ENCODE results near the gene TMEM139. TPM values are rescaled to one million over a fixed set of nuclear protein-coding genes. Genes with fewer than 3 reads are reported as not detected.
"Not testable (repeated sequence)": the region's sequence is repeated elsewhere in the genome, so short reads cannot be mapped to it uniquely, and the experiment has no call there.

Gene TMEM139
- total and polyA plus RNA-seq, 2 donors from 2014 or later: 36.7 to 108 TPM

DNA sequence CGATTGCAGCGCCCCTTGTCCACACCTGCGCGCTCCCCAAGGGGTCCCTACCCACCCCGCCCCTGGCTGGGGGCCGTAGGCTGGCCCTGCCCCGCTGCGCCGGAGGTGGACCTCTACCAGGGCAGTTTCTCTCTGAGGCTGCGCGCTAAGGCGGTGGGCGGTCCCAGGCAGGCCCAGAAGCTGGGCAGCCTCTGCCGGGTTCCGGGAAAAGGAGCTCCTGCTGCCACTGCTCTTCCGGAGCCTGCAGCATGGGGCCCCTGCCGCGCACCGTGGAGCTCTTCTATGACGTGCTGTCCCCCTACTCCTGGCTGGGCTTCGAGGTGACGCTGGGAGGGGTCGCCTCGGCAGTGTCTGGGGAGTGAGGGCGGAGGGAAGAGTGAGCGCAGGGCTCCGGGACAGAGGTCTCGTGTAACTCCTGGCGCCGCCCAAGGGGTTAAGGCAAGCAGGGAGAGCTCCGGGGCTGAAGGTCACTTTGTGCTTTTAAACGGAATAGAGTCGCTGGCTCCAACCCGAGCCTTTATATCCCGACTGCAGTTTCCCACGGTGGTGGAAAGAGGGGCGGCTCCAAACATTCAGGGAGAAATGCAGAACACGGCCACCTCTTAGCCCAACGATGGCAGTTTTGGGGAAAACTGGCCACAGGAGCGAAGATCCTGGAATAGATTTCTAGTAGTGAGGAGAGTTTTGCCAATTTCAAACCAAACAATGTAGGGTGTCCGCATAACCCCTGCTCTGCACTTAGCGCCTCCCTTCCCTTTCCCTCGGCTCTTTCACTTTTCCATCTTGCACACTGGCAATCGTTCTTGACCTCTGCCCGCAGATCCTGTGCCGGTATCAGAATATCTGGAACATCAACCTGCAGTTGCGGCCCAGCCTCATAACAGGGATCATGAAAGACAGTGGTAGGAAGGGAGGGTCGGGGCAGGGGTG is 21.2 kb upstream of the TMEM139 start, which contains the start of gene GSTK1:
TSS of gene GSTK1 (plus strand) at position 176 of the 930 bp plus-strand sequence. CDS start at position 249, 73 bp downstream.
- Histone ChIP-seq H3K36me3 (ENCODE audit: control insufficient read depth in 2 of 3, insufficient read depth in 3 of 3, low read length in 3 of 3) (peaks cover 6 to 18% (median 7%) of the 10 kb centered on the region in 3 donors), H3K27ac (ENCODE audit: low read depth in 2 of 2, low read length in 2 of 2) (peak within 1 kb of the TSS; percentile 86 to 90), H3K9me3 (ENCODE audit: control insufficient read depth in 2 of 3, insufficient read depth in 1 of 3, low read length in 3 of 3) (no peaks in the 10 kb centered on the region), H3K4me3 (ENCODE audit: low read length in 3 of 3) (peak within 1 kb of the TSS; percentile 81 to 99 (median 96)), H3K9ac (ENCODE audit: low read length in 3 of 3) (peak within 1 kb of the TSS; percentile 55 to 85 (median 84)), H3K4me1 (ENCODE audit: control insufficient read depth in 2 of 3, insufficient read depth in 2 of 3, low read depth in 1 of 3, low read length in 3 of 3) (peaks cover 0 to 6% (median 0%) of the 10 kb centered on the region in 3 donors), H3K27me3 (ENCODE audit: control insufficient read depth, insufficient read depth, low read length) (no peaks in the 10 kb centered on the region)
- no peak for FAIRE-seq
- TF ChIP-seq, protein P1, sequence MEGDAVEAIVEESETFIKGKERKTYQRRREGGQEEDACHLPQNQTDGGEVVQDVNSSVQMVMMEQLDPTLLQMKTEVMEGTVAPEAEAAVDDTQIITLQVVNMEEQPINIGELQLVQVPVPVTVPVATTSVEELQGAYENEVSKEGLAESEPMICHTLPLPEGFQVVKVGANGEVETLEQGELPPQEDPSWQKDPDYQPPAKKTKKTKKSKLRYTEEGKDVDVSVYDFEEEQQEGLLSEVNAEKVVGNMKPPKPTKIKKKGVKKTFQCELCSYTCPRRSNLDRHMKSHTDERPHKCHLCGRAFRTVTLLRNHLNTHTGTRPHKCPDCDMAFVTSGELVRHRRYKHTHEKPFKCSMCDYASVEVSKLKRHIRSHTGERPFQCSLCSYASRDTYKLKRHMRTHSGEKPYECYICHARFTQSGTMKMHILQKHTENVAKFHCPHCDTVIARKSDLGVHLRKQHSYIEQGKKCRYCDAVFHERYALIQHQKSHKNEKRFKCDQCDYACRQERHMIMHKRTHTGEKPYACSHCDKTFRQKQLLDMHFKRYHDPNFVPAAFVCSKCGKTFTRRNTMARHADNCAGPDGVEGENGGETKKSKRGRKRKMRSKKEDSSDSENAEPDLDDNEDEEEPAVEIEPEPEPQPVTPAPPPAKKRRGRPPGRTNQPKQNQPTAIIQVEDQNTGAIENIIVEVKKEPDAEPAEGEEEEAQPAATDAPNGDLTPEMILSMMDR (IDR thresholded peaks at IDR 0.05; ENCODE audit: borderline replicate concordance, extremely low read depth, insufficient read depth): no peak
- intact Hi-C loops (cut with DNase I): no loop called here
- DNase-seq: peak; percentile 85 to 95 (median 90)

DNA sequence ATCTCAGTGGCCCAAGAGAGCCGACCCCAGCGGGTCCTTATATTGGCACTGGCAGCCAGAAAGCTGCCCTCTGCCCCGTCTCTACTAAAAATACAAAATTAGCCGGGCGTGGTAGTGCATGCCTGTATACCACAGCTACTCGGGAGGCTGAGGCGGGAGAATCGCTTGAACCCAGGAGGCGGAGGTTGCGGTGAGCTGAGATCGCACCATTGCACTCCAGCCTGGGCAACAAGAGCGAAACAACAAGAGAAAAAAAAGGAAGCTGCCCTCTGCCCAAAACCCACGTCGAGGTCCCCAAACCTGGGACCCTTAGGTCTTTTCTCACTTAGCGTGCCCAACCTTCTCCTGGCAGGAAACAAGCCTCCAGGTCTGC is 20.6 kb upstream of the TMEM139 start:
- Histone ChIP-seq H3K27ac (ENCODE audit: low read depth in 2 of 2, low read length in 2 of 2) (peak overlapping the region; percentile 86 to 90), H3K36me3 (ENCODE audit: control insufficient read depth in 2 of 3, insufficient read depth in 3 of 3, low read length in 3 of 3) (peaks cover 6 to 22% (median 7%) of the 10 kb centered on the region in 3 donors), H3K9ac (ENCODE audit: low read length in 3 of 3) (peak overlapping the region in 1 of 3 donors; percentile 84), H3K4me3 (ENCODE audit: low read length in 3 of 3) (peak overlapping the region; percentile 81 to 99 (median 96))
- H3K4me1 ChIP-seq (ENCODE audit: control insufficient read depth in 2 of 3, insufficient read depth in 2 of 3, low read depth in 1 of 3, low read length in 3 of 3); FAIRE-seq; intact Hi-C loops (cut with DNase I); H3K27me3 ChIP-seq (ENCODE audit: control insufficient read depth, insufficient read depth, low read length); H3K9me3 ChIP-seq (ENCODE audit: control insufficient read depth in 2 of 3, insufficient read depth in 1 of 3, low read length in 3 of 3); DNase-seq: not testable (repeated sequence)

DNA sequence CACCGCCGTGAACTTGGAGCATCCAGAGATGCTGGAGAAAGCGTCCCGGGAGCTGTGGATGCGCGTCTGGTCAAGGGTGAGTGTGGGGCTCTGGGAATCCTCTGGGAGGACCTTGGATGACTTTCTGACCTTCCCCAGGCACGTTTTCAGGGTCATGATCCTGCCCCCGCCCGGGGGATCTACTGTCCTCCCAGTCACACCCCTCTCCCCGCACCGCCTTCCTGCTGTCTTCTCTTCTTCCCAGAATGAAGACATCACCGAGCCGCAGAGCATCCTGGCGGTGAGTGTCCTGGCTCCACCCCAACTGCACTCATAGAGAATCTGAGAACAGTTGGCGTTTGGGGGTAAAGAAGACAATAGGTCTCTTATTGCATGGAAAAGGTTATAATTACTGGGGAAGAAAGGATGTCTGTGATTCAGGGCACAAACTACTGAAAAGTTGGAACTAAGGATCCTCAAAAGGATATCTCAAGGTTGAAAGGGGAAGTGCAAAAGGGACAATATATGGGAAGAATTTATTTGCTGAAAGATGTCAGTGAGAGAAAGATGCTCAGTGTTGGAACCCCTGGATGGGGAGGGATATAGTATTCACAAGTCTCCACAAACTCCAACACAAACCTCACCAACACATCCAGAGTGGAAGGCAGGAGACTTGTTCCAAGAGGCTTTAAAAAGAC is 19.6 kb upstream of the TMEM139 start:
- Histone ChIP-seq H3K27ac (ENCODE audit: low read depth in 2 of 2, low read length in 2 of 2) (no peak overlapping the region), H3K4me1 (ENCODE audit: control insufficient read depth in 2 of 3, insufficient read depth in 2 of 3, low read depth in 1 of 3, low read length in 3 of 3) (peaks cover 0 to 6% (median 0%) of the 10 kb centered on the region in 3 donors), H3K4me3 (ENCODE audit: low read length in 3 of 3) (peak overlapping the region in 1 of 3 donors; percentile 96), H3K9me3 (ENCODE audit: control insufficient read depth in 2 of 3, insufficient read depth in 1 of 3, low read length in 3 of 3) (no peaks in the 10 kb centered on the region), H3K36me3 (ENCODE audit: control insufficient read depth in 2 of 3, insufficient read depth in 3 of 3, low read length in 3 of 3) (peaks cover 6 to 22% (median 8%) of the 10 kb centered on the region in 3 donors), H3K27me3 (ENCODE audit: control insufficient read depth, insufficient read depth, low read length) (no peaks in the 10 kb centered on the region), H3K9ac (ENCODE audit: low read length in 3 of 3) (no peak overlapping the region)
- TF ChIP-seq, protein P1 (IDR thresholded peaks at IDR 0.05; ENCODE audit: borderline replicate concordance, extremely low read depth, insufficient read depth): no peak
- intact Hi-C loops (cut with DNase I): no loop called here
- DNase-seq (no peak), FAIRE-seq (no peak)

DNA sequence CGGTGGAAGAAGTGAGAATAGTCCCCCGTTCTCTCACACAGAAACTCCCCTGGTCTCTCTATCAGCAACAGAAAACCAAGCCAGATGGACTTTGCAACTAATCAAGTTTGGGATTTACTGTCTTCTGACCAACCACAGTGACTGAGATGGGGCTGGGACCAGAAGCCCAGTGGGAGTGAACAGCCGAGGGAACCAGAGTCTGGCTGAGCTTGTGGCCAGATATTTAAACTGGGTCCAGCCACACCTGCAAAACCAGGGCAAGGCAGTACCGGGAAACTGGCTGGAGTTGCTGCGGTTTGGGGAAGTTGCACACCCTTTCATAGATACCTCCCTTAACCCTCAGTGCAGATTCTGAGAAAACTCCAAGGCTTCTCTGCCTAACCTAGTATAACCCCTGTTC is 15.5 kb upstream of the TMEM139 start:
- FAIRE-seq: no peak
- H3K4me1 ChIP-seq (ENCODE audit: control insufficient read depth in 2 of 3, insufficient read depth in 2 of 3, low read depth in 1 of 3, low read length in 3 of 3): peaks cover 0 to 6% (median 0%) of the 10 kb centered on the region in 3 donors
- TF ChIP-seq, protein P1 (IDR thresholded peaks at IDR 0.05; ENCODE audit: borderline replicate concordance, extremely low read depth, insufficient read depth): no peak
- peak overlapping the region in 1 of 2 donors; percentile 13 for H3K27ac ChIP-seq (ENCODE audit: low read depth in 2 of 2, low read length in 2 of 2)
- no peak overlapping the region for H3K9ac ChIP-seq (ENCODE audit: low read length in 3 of 3)
- no peak for DNase-seq
- peaks cover 6 to 22% (median 8%) of the 10 kb centered on the region in 3 donors for H3K36me3 ChIP-seq (ENCODE audit: control insufficient read depth in 2 of 3, insufficient read depth in 3 of 3, low read length in 3 of 3)
- H3K9me3 ChIP-seq (ENCODE audit: control insufficient read depth in 2 of 3, insufficient read depth in 1 of 3, low read length in 3 of 3): no peaks in the 10 kb centered on the region
- no peak overlapping the region for H3K4me3 ChIP-seq (ENCODE audit: low read length in 3 of 3)
- H3K27me3 ChIP-seq (ENCODE audit: control insufficient read depth, insufficient read depth, low read length): no peaks in the 10 kb centered on the region
- intact Hi-C loops (cut with DNase I): no loop called here

All from kidney (tissue), 14 donors.